KMS-11 (cell line): ENCODE data around the gene ZYX.

ENCODE experiments used
- H2AFZ ChIP-seq: fragments of 200-600 bp; sonication (generic); 2 replicates; pipeline ENCODE4 v1.6.1; 2016; ENCODE audit warnings: antibody characterized with exemption, mixed run types, low read depth
- H3K27ac ChIP-seq: fragments of 200-600 bp; sonication (generic); 2 replicates; pipeline ENCODE4 v1.6.1; 2016; ENCODE audit warnings: mild to moderate bottlenecking, mixed run types
- H3K27me3 ChIP-seq: fragments of 200-600 bp; sonication (generic); 2 replicates; pipeline ENCODE4 v1.6.1; 2017; ENCODE audit warnings: mild to moderate bottlenecking, low read depth, mixed run types, moderate library complexity; ENCODE audit not compliant: insufficient read depth
- H3K36me3 ChIP-seq: fragments of 200-600 bp; sonication (generic); 2 replicates; pipeline ENCODE4 v1.6.1; 2017; ENCODE audit warnings: mild to moderate bottlenecking, mixed run types; ENCODE audit not compliant: insufficient read depth
- H3K4me1 ChIP-seq: fragments of 200-600 bp; sonication (generic); 2 replicates; pipeline ENCODE4 v1.6.1; 2016; ENCODE audit warnings: mild to moderate bottlenecking, low read depth, mixed run types; ENCODE audit not compliant: poor library complexity, severe bottlenecking
- H3K4me2 ChIP-seq: fragments of 200-600 bp; sonication (generic); 2 replicates; pipeline ENCODE4 v1.7.0; 2016; ENCODE audit warnings: mild to moderate bottlenecking, mixed run types
- H3K4me3 ChIP-seq: fragments of 200-600 bp; sonication (generic); IDR thresholded peaks from 2 replicates; pipeline ENCODE4 v1.6.1; 2017; ENCODE audit warnings: low read depth, low read length, mixed read lengths; ENCODE audit not compliant: insufficient read depth
- H3K79me2 ChIP-seq: fragments of 200-600 bp; sonication (generic); 2 replicates; pipeline ENCODE4 v1.6.1; 2016; ENCODE audit warnings: low read depth, mixed run types; ENCODE audit not compliant: insufficient read depth
- H3K9ac ChIP-seq: fragments of 200-600 bp; sonication (generic); 2 replicates; pipeline ENCODE4 v1.6.1; 2016; ENCODE audit warnings: mild to moderate bottlenecking, mixed run types
- H4K20me1 ChIP-seq: fragments of 200-600 bp; sonication (generic); 2 replicates; pipeline ENCODE4 v1.6.1; 2016; ENCODE audit warnings: mild to moderate bottlenecking, mixed run types; ENCODE audit not compliant: insufficient read depth
- CTCF ChIP-seq: fragments of 200-600 bp; sonication (generic); conservative IDR thresholded peaks from 2 replicates; pipeline ENCODE4 v1.6.1; 2017; ENCODE audit warnings: low read depth, mild to moderate bottlenecking, antibody characterized with exemption, low read length, moderate library complexity, mixed read lengths

The ZYX gene

GRCh38 chr7:143354965-143355364 is 26.2 kb upstream of the ZYX start:
- Histone ChIP-seq H3K4me2 (no peak overlapping the region), H4K20me1 (no peaks in the 10 kb centered on the region), H3K27me3 (no peaks in the 10 kb centered on the region), H3K27ac (no peak overlapping the region), H3K36me3 (no peaks in the 10 kb centered on the region), H3K4me1 (no peaks in the 10 kb centered on the region), H3K4me3 (no peak overlapping the region), H2AFZ (no peak overlapping the region), H3K9ac (no peak overlapping the region), H3K79me2 (no peaks in the 10 kb centered on the region)
- TF ChIP-seq CTCF = no peak

GRCh38 chr7:143355450-143356385 is 25.4 kb upstream of the ZYX start:
- Histone ChIP-seq H2AFZ (no peak overlapping the region), H3K36me3 (no peaks in the 10 kb centered on the region), H3K79me2 (no peaks in the 10 kb centered on the region), H3K4me3 (no peak overlapping the region), H4K20me1 (no peaks in the 10 kb centered on the region), H3K27ac (no peak overlapping the region), H3K4me2 (no peak overlapping the region), H3K4me1 (no peaks in the 10 kb centered on the region), H3K9ac (no peak overlapping the region), H3K27me3 (peaks cover 4% of the 10 kb centered on the region; the same call in 1 of the 2 replicates)
- no peak for TF ChIP-seq CTCF

GRCh38 chr7:143356414-143357050 is 24.6 kb upstream of the ZYX start:
- H2AFZ ChIP-seq = no peak overlapping the region
- no peak overlapping the region for H3K4me3 ChIP-seq
- H4K20me1 ChIP-seq = no peaks in the 10 kb centered on the region
- H3K4me2 ChIP-seq = no peak overlapping the region
- H3K36me3 ChIP-seq = no peaks in the 10 kb centered on the region
- no peak for TF ChIP-seq CTCF
- H3K79me2 ChIP-seq = no peaks in the 10 kb centered on the region
- no peak overlapping the region for H3K27ac ChIP-seq
- no peak overlapping the region for H3K9ac ChIP-seq
- peaks cover 10% of the 10 kb centered on the region; the same call in 1 of the 2 replicates for H3K27me3 ChIP-seq
- no peaks in the 10 kb centered on the region for H3K4me1 ChIP-seq

- Histone ChIP-seq H3K4me3 (no peak overlapping the region), H4K20me1 (no peaks in the 10 kb centered on the region), H3K79me2 (no peaks in the 10 kb centered on the region), H3K27ac (no peak overlapping the region), H3K4me1 (no peaks in the 10 kb centered on the region), H3K27me3 (peaks cover 25% of the 10 kb centered on the region; the same call in 1 of the 2 replicates), H2AFZ (no peak overlapping the region), H3K4me2 (no peak overlapping the region), H3K9ac (no peak overlapping the region), H3K36me3 (no peaks in the 10 kb centered on the region)
- no peak for TF ChIP-seq CTCF
Observed at GRCh38 chr7:143358626-143359025, 22.5 kb upstream of the ZYX start.
